HK-2 (cell line): ENCODE data around the gene NDUFB10.
A peak's percentile ranks its signal among the peaks of the same experiment; 100 is the strongest.

Experiments used
- DNase-seq: peaks from one replicate; pipeline ENCODE4 v3.0.0-alpha.2; 2018; ENCODE audit not compliant: unreplicated experiment

The NDUFB10 gene

GRCh38 chr16:1984347-1985225 lies 25.2 kb downstream of the NDUFB10 start:
- DNase-seq, result no peak

GRCh38 chr16:1985466-1986150 lies 26.3 kb downstream of the NDUFB10 start:
- no peak for DNase-seq

DNA sequence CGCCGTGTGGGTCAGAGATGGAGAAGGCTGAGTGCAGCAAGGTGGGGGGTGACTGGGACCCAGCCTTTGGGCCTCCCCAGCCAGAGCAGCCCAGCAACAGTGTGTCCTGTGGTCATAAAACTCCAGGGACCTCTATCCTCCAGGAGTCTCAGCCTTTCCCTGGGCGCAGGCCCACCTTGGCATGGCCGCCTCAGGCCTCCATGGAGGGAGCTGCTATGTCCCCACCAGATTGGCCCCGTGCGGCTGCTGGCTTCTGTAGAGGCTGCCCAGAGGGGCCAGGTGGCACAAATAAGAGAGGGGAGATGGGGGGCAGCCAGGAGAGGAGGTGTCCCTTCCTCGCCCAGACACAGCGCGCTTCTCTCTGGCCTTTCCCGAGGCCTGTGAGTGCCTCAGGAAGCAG lies 27.9 kb downstream of the NDUFB10 start:
- no peak for DNase-seq

GRCh38 chr16:1989209-1990100 lies 30.1 kb downstream of the NDUFB10 start, which contains the start of gene SYNGR3:
SYNGR3 (plus strand) TSS chr16:1989970; CDS start chr16:1990103, 133 bp downstream.
- no peak for DNase-seq

DNA sequence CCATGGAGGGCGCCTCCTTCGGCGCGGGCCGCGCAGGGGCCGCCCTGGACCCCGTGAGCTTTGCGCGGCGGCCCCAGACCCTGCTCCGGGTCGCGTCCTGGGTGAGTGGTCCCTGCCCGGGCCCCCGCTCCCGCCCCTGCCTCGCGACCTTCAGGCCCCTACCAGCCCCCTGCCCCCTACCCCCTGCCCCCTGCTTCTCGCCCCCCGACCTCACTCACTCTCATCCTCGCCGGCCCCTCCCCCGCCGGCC lies 30.7 kb downstream of the NDUFB10 start:
- DNase-seq, result no peak

DNA sequence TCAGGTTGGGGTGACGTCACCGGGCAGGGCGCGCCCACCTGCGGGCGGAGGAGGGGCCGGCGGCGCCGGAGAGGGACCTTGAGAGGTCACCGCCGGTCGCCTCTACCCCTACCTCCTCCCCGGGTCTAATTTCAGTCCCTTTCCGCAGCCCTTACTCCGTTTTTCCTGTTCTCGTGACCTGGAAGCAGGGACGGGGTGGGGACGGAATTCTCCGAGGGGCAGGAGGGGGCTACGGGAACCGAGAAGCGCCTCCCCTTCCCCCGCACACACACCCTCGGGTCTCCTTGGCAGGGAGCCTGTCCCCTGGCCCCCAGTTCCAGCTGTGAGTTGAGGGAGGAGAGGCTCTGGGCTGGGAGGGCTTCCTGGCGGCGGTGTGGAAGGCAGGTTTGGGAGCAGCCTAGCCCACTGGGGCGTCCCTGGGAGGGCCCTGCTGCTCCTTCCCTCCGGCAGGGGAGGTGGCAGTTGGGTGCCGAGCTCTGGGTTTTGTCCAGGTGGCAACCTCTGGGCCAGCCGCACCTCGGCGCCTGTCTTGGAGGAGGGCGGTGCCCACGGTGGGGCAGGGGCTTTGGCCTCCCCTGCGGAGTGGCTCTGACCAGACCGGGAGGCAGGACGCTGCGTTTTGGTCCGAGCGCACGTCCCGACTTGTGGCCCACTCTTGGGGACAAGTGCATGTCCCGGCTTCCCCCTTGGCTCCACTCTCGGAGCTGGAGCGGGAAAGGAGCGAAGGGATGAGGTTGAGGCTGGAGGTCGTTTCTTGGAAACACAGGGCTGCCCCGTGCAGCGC lies 31.2 kb downstream of the NDUFB10 start:
- no peak for DNase-seq

DNA sequence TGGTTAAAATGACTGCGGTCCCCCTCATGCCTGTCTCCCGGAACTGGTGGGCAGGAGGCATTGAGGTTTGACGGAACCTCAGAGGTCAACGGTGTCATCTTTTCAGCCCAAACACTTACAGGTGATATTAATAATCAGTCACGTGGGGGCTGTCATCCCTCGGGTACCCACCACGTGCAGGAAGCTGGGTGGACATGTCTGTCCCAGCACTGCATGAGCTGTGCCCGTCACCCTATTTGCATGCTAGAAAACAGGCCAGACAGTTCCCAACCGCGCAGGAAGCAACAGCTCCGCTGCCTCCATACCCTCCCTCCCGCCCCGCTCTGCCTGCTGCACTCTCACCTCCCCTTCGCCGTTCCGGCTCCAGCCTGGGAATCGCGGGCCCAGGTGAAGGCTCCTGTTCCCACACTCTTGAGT lies 31.8 kb downstream of the NDUFB10 start:
- DNase-seq, result no peak

DNA sequence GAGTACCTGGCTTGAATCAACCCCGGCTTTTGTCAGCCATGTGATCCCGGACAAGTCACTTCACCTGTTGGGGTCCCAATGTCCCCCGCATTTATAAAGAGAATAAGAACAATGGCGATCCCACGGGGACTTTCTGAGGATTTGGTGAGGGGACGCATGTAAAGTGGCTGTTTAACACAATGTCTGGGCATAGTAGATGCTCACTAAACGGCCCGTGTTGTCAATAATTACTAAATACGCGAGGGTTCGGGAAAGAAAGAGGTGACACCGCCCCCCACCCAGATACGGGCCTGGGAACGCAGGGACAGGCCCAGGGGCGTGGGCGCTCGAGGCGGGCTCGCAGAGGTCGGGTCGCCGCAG lies 32.2 kb downstream of the NDUFB10 start:
- no peak for DNase-seq

DNA sequence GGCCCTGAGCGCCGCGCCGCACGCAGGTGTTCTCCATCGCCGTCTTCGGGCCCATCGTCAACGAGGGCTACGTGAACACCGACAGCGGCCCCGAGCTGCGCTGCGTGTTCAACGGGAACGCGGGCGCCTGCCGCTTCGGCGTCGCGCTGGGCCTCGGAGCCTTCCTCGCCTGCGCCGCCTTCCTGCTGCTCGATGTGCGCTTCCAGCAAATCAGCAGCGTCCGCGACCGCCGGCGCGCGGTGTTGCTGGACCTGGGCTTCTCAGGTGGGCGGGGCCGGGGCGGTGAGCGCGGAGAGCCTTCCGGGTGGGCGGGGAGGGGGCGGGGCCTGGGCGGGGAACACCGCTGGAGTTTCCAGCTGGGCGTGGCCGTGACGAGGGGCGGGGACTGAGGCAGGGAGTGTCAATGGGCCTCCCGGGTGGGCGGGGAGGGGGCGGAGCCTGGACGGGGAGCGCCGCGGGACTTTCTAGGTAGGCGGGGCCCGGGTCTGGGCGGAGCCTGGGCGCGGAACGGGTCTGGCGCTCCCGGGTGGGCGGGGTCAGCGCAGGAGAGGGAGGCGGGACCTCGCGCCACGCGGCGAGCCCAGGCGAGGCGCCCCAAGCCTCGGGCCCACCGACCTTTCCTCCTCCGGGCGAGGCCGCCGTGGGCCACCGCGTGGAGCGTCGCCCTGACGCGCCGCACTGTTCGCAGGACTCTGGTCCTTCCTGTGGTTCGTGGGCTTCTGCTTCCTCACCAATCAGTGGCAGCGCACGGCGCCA lies 32.8 kb downstream of the NDUFB10 start:
- DNase-seq, result peak; percentile 98

DNA sequence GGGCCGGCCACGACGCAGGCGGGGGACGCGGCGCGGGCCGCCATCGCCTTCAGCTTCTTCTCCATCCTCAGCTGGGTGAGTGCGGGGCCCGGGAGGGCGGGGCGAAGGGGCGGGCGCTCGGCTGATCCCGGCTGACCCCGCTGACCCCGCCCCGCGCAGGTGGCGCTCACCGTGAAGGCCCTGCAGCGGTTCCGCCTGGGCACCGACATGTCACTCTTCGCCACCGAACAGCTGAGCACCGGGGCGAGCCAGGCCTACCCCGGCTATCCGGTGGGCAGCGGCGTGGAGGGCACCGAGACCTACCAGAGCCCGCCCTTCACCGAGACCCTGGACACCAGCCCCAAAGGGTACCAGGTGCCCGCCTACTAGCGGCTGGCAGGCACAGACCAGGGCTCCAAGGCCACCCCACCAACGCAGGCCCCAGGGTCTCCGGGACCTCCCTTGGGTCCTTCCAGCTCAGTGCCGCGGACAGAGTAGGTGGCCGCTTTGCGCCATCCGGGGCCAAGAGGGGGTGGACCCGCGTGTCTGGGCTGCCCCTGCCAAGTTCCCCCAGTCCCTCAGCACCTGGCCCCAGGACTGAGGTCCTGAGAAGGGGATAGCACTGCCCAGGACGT lies 33.5 kb downstream of the NDUFB10 start:
- DNase-seq, result no peak

DNA sequence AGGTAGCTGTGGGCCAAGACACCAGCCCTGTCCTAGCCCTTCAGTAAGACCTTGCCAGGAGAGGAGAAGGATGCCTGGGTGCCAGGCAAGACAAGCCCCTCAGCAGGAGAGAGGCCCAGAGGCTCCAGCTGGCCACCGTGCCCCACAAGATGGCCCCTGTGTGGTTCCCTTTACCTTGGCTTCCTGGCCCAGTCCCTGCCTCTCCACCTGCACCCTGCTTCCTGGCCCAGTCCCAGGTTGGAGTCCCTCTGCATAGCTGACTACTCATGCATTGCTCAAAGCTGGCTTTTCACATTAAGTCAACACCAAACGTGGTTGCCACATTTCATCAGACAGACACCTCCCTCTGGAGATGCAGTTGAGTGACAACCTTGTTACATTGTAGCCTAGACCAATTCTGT lies 34.4 kb downstream of the NDUFB10 start:
- peak; percentile 54 for DNase-seq

DNA sequence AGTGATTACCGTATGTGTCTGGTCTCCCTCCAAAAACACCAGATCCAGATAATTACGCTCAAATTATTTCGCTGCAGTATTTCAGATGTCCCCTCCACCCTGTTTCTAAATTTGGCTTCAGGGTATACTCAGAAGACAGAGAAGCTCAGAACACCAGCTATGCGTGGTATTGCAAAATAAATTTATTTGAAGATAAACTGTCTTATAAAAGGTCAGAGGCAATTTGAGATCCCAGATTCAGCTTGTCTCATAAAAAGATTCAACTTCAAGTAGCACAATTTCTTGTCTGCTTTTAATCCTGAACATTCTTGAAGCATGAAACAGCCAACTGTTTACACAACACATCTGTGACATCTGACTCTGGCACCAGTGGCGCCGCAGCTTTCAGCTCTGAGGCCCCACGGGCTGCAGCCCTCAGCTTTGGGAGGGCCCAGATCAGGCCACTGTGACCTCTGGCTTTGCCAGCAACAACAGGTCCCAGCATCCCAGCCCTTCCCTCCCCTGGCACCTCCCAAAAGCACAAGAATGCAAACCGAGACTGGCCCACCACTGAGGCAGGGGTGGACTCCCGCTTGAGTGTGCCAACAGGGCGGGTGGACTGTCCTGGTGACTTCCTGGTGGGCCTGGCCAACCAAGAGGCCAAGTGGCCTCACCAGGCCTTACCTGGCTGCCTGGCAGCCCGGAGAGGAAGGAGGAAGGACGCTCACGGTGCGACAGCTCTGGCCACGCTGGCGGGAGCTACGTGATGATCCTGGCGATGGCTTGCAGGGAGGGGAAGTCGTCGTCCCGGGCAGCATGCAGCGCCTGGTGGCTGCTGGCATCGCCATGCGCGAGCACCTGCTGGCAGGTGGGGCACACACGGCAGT lies 38.4 kb downstream of the NDUFB10 start:
- DNase-seq, result no peak

GRCh38 chr16:1998360-1998835 lies 39.1 kb downstream of the NDUFB10 start:
- DNase-seq, result no peak

GRCh38 chr16:1998852-1999801 lies 39.8 kb downstream of the NDUFB10 start:
- DNase-seq, result no peak

DNA sequence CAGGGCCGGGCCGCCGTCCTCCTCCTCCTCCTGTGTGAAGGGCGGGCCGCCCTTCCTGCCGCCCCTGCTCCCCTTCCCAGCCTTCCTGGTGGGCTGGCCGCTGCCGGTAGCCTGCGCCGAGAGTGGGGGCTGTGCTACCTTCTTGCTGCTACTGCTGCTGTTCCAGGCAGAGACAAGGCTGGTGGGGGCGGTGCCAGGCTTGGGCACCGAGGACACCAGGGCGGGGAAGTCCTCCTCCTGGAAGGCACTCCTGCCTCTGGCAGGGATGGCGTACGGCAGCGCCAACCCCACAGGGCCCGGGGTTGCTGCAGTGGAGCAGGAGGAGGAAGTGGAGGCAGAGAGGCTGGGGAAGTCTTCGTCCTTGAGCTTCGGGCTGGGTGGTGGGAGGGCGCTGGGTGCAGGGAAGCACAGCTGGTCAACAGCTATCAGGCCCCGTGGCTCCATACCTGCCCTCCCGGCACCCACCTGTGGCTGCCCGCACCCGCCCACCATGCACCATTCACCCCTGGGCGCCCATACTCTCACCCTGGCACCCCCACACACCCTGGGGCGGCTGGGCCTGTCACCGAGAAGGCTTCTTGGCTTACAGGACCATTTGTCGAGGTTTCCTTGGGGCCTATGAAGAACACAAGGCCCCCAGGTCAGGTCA lies 40.7 kb downstream of the NDUFB10 start:
- no peak for DNase-seq

- DNase-seq, result no peak
These were observed 41.7 kb downstream of the NDUFB10 start for GRCh38 chr16:2001035-2001434.

DNA sequence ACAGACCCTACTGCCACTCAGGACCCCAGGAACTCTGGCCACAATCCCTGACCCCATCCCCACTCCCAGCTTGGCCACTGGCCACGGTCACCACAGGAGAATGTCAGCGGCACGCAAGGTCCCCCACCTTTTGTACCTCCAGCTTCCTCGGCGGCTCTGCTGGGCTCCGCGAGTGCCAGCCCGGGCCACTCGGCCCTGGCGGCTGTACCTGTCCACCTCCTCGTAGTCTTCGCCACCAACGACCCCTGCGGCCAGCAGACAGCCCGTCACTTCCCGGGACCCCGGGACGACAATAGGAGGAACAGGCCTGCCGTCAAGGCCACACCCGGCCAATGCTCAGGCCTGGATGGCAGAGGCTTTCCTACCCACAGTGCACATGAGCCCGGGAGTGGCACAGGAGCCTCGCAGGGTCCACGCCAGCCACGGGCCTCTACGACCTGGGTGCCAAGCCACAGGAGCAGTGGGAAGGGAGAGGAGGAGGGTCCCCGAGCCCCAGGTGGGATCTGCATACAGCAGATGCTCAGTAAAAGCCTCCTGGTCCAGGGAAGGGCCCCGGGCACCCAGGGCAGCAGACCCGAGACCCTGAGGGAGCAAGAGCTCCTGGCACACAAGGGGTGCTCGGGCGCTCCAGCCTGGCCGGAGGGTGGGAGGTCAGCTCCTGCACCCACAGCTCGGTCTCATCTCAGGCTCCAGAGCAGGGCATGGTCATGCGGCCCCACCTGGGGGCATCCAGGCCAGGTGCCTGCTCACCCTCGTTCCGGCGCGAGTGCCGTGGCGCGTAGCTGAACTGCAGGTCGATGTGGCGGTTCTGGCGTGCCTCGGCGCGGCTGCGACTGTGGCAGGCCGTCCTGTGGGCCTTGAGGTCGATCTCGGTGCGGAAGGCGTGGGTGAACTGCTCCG lies 42.4 kb downstream of the NDUFB10 start:
- DNase-seq, result no peak
